Measurements from ENCODE around the gene MYH15. TPM values are rescaled to one million over a fixed set of nuclear protein-coding genes. Genes with fewer than 3 reads are reported as not detected.

MYH15 gene
- total RNA-seq, 1 experiment from 2014 or later, result 0.09 TPM

DNA sequence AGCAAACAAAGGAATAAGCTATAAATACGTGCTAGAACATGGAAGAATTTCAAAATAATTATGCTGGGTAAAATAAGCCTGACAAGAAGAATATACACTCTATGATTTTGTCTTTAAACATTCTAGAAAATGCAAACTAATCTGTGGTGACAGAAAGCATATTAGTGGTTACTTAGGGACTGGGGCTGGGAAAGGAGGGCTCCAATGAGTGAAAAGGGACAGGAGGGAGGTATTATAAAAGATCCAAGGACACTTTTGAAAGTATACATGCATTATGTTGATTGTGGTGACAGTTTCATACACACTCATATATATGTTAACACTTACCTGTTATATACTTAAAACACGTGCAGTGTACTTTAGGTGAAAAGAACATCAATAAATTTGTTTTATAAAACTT, 23.0 kb downstream of the MYH15 start:
- H3K36me3 Mint-ChIP-seq, result no peaks in the 10 kb centered on the region
- ChIA-PET CTCF (interaction anchor here (1.1 to 2.4 kb wide), 5 partner anchors 9 to 536 kb away, joined by 4 to 15 read pairs (median 5); no protein-coding TSS in a partner anchor), POLR2A (no interaction called here)
- no peak overlapping the region for H3K27ac Mint-ChIP-seq
- TF ChIP-seq TEAD4 (CRISPR knock-in tag; IDR thresholded peaks at IDR 0.05), result no peak
- no peak for TF ChIP-seq ZNF138 (CRISPR knock-in tag; conservative IDR thresholded peaks at IDR 0.05)
- no peak for TF ChIP-seq PRRX2 (CRISPR knock-in tag; IDR thresholded peaks at IDR 0.05)
- TF ChIP-seq NFATC4 (CRISPR knock-in tag; IDR thresholded peaks at IDR 0.05), result no peak
- no peak for TF ChIP-seq SMAD3 (CRISPR knock-in tag; IDR thresholded peaks at IDR 0.05; ENCODE audit: borderline replicate concordance)
- H3K27me3 Mint-ChIP-seq (ENCODE audit: low read depth), result no peaks in the 10 kb centered on the region
- no peaks in the 10 kb centered on the region for H3K9me3 Mint-ChIP-seq
- ATAC-seq, result no peak
- H3K4me1 Mint-ChIP-seq, result peaks cover 32% of the 10 kb centered on the region
- no peak for DNase-seq (ENCODE audit: low spot score)
- H3K4me3 Mint-ChIP-seq, result no peak overlapping the region

DNA sequence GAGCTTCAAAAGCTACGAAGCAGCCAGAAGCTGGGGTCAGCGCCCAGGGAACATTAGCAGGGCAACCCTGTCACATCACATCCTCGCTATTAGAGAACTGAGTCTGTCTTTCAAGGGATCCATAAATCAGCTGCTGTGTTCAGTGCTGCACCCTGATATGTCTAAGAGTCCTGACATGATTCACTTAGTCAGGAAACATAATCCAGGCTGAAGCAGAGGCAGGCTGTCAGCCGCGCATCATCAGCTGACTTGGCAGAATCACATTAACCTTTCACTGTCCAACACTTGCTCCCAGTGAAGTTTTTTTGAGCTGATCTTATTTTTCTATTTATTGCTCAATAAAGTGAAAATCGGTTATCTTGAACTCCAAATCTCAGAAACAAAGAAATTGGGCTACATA, 23.5 kb downstream of the MYH15 start:
- no peak overlapping the region for H3K4me3 Mint-ChIP-seq
- H3K9me3 Mint-ChIP-seq, result no peaks in the 10 kb centered on the region
- ATAC-seq (no peak), DNase-seq (ENCODE audit: low spot score) (no peak)
- H3K4me1 Mint-ChIP-seq, result peaks cover 32% of the 10 kb centered on the region
- no peak overlapping the region for H3K27ac Mint-ChIP-seq
- ChIA-PET POLR2A (no interaction called here), CTCF (interaction anchor here (1.1 to 2.4 kb wide), 5 partner anchors 9 to 537 kb away, joined by 4 to 15 read pairs (median 5); no protein-coding TSS in a partner anchor)
- H3K27me3 Mint-ChIP-seq (ENCODE audit: low read depth), result no peaks in the 10 kb centered on the region
- no peaks in the 10 kb centered on the region for H3K36me3 Mint-ChIP-seq
- TF ChIP-seq CREB1 (CRISPR knock-in tag; IDR thresholded peaks at IDR 0.05), result no peak

- Mint-ChIP-seq H3K27ac (no peak overlapping the region), H3K4me3 (no peak overlapping the region), H3K36me3 (no peaks in the 10 kb centered on the region), H3K4me1 (peaks cover 32% of the 10 kb centered on the region), H3K27me3 (ENCODE audit: low read depth) (no peaks in the 10 kb centered on the region), H3K9me3 (no peaks in the 10 kb centered on the region)
- no peak for ATAC-seq
- ChIA-PET POLR2A (interaction anchor here (0.6 kb wide), 1 partner anchor 56 kb away, joined by 3 read pairs; no protein-coding TSS in a partner anchor), CTCF (interaction anchor here (0.6 to 2.4 kb wide), 5 partner anchors 8 to 537 kb away, joined by 4 to 15 read pairs (median 4); no protein-coding TSS in a partner anchor)
- no peak for DNase-seq (ENCODE audit: low spot score)
- TF ChIP-seq, protein P1, sequence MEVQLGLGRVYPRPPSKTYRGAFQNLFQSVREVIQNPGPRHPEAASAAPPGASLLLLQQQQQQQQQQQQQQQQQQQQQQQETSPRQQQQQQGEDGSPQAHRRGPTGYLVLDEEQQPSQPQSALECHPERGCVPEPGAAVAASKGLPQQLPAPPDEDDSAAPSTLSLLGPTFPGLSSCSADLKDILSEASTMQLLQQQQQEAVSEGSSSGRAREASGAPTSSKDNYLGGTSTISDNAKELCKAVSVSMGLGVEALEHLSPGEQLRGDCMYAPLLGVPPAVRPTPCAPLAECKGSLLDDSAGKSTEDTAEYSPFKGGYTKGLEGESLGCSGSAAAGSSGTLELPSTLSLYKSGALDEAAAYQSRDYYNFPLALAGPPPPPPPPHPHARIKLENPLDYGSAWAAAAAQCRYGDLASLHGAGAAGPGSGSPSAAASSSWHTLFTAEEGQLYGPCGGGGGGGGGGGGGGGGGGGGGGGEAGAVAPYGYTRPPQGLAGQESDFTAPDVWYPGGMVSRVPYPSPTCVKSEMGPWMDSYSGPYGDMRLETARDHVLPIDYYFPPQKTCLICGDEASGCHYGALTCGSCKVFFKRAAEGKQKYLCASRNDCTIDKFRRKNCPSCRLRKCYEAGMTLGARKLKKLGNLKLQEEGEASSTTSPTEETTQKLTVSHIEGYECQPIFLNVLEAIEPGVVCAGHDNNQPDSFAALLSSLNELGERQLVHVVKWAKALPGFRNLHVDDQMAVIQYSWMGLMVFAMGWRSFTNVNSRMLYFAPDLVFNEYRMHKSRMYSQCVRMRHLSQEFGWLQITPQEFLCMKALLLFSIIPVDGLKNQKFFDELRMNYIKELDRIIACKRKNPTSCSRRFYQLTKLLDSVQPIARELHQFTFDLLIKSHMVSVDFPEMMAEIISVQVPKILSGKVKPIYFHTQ (CRISPR knock-in tag; IDR thresholded peaks at IDR 0.05), result no peak
- TF ChIP-seq EMX1 (CRISPR knock-in tag; IDR thresholded peaks at IDR 0.05) (no peak), ZMAT4 (CRISPR knock-in tag; IDR thresholded peaks at IDR 0.05) (no peak), TCF7 (CRISPR knock-in tag; IDR thresholded peaks at IDR 0.05; ENCODE audit: low read depth) (no peak), E2F5 (CRISPR knock-in tag; IDR thresholded peaks at IDR 0.05) (no peak), ESRRA (CRISPR knock-in tag; IDR thresholded peaks at IDR 0.05; ENCODE audit: borderline replicate concordance) (no peak), ZNF425 (CRISPR knock-in tag; conservative IDR thresholded peaks at IDR 0.05) (no peak), FOXJ3 (CRISPR knock-in tag; IDR thresholded peaks at IDR 0.05; ENCODE audit: borderline replicate concordance) (no peak)
These were observed 24.1 kb downstream of the MYH15 start for GRCh38 chr3:108486338-108486737.
